NB4 (cell line): ENCODE results near the gene AGPAT2.

Source experiments
- POLR2A ChIP-seq: IDR thresholded peaks from 2 replicates; pipeline ENCODE4 v1.6.1; 2011; ENCODE audit warnings: mild to moderate bottlenecking; ENCODE audit not compliant: insufficient read length; ENCODE audit errors: extremely low read depth
- TF ChIP-seq, protein P1 (sequence below): IDR thresholded peaks from one replicate; pipeline ENCODE4 v1.5.1; 2012; ENCODE audit warnings: low read depth, low read length
- TF ChIP-seq, protein P2 (sequence below): IDR thresholded peaks from 2 replicates; pipeline ENCODE4 v1.6.1; 2011; ENCODE audit warnings: low read depth, low read length

DNA sequence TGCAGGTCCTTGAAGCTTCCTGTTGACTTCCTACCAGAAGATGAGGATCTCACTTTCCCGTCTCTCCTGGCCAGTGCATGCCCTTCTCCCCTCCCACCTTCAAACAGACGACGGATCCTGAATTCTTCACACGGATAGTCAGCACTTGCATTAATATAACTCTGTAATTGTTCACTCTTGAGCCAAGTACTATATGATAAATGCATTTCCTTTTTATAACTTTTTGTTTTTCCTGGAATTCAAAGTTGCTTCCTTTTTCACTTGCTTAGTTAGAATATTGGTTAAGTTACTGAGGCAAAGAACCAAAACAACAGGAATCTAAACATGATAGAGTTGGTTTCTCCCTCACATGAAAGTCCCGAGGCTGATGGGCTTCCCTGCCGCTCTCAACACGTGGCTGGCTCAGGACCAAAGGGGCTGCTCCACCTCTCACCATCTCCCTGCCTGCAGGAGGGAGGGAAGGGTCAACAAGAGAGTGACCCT is 44.8 kb downstream of the AGPAT2 start:
- no peak for TF ChIP-seq POLR2A
- TF ChIP-seq, protein P1, sequence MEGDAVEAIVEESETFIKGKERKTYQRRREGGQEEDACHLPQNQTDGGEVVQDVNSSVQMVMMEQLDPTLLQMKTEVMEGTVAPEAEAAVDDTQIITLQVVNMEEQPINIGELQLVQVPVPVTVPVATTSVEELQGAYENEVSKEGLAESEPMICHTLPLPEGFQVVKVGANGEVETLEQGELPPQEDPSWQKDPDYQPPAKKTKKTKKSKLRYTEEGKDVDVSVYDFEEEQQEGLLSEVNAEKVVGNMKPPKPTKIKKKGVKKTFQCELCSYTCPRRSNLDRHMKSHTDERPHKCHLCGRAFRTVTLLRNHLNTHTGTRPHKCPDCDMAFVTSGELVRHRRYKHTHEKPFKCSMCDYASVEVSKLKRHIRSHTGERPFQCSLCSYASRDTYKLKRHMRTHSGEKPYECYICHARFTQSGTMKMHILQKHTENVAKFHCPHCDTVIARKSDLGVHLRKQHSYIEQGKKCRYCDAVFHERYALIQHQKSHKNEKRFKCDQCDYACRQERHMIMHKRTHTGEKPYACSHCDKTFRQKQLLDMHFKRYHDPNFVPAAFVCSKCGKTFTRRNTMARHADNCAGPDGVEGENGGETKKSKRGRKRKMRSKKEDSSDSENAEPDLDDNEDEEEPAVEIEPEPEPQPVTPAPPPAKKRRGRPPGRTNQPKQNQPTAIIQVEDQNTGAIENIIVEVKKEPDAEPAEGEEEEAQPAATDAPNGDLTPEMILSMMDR: no peak
- TF ChIP-seq, protein P2, sequence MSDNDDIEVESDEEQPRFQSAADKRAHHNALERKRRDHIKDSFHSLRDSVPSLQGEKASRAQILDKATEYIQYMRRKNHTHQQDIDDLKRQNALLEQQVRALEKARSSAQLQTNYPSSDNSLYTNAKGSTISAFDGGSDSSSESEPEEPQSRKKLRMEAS: no peak
